ENCODE data around the gene AQP10. TPM values are rescaled to one million over a fixed set of nuclear protein-coding genes. Genes with fewer than 3 reads are reported as not detected.
A peak's percentile ranks its signal among the peaks of the same experiment; 100 is the strongest.

AQP10 gene
- total RNA-seq, 2 experiments from 2014 or later: not detected

GRCh38 chr1:154324669-154325582, 4.0 kb downstream of the AQP10 start, which contains the start of gene ATP8B2:
Gene ATP8B2, plus strand, starts transcription at chr1:154325525. Its CDS starts 2,617 bp downstream, at chr1:154328142.
- no peaks in the 10 kb centered on the region for H3K27me3 Mint-ChIP-seq
- H3K4me1 Mint-ChIP-seq (ENCODE audit: low read depth): peaks cover 36% of the 10 kb centered on the region
- ChIA-PET POLR2A (interaction anchor here (0.9 to 1.0 kb wide), 2 partner anchors 10 to 19 kb away, joined by 5 to 6 read pairs; no protein-coding TSS in a partner anchor), CTCF (interaction anchor here (0.6 to 9.6 kb wide), 21 partner anchors 10 to 235 kb away, joined by 3 to 173 read pairs (median 4); no protein-coding TSS in a partner anchor)
- peak within 1 kb of the TSS; percentile 94 for H3K27ac Mint-ChIP-seq
- H3K36me3 Mint-ChIP-seq: peaks cover under 1% of the 10 kb centered on the region
- H3K4me3 Mint-ChIP-seq: peak within 1 kb of the TSS; percentile 98
- H3K9me3 Mint-ChIP-seq: no peaks in the 10 kb centered on the region
- DNase-seq: peak; percentile 91
- intact Hi-C loops (cut with micrococcal nuclease): loop anchor here (1.0 to 5.0 kb wide), 4 partner anchors 10 to 152 kb away; no protein-coding TSS in a partner anchor

GRCh38 chr1:154325583-154326545, 5.0 kb downstream of the AQP10 start:
- Mint-ChIP-seq H3K9me3 (no peaks in the 10 kb centered on the region), H3K36me3 (peaks cover 6% of the 10 kb centered on the region), H3K27me3 (no peaks in the 10 kb centered on the region), H3K27ac (peak overlapping the region; percentile 94), H3K4me3 (peak overlapping the region; percentile 98), H3K4me1 (ENCODE audit: low read depth) (peaks cover 46% of the 10 kb centered on the region)
- DNase-seq: peak; percentile 75
- intact Hi-C loops (cut with micrococcal nuclease): loop anchor here (2.0 to 5.0 kb wide), 3 partner anchors 21 to 151 kb away; no protein-coding TSS in a partner anchor
- POLR2A ChIA-PET: interaction anchor here (0.7 to 1.1 kb wide), 9 partner anchors 9 to 680 kb away, joined by 3 to 12 read pairs (median 3); no protein-coding TSS in a partner anchor
- CTCF ChIA-PET: interaction anchor here (0.7 to 9.6 kb wide), 24 partner anchors 9 to 234 kb away, joined by 3 to 173 read pairs (median 4); partner anchors contain the start of genes HAX1 and IL6R

GRCh38 chr1:154326546-154327465, 5.9 kb downstream of the AQP10 start:
- Mint-ChIP-seq H3K27me3 (no peaks in the 10 kb centered on the region), H3K4me1 (ENCODE audit: low read depth) (peaks cover 51% of the 10 kb centered on the region), H3K9me3 (no peaks in the 10 kb centered on the region), H3K4me3 (peak overlapping the region; percentile 98), H3K36me3 (peaks cover 12% of the 10 kb centered on the region), H3K27ac (peak overlapping the region; percentile 94)
- DNase-seq: peak; percentile 40
- intact Hi-C loops (cut with micrococcal nuclease): loop anchor here (5.0 kb wide), 2 partner anchors 145 to 150 kb away; no protein-coding TSS in a partner anchor
- CTCF ChIA-PET: interaction anchor here (0.8 to 9.6 kb wide), 18 partner anchors 8 to 222 kb away, joined by 3 to 173 read pairs (median 4); partner anchors contain the start of genes HAX1 and IL6R
- POLR2A ChIA-PET: interaction anchor here (0.7 to 1.7 kb wide), 8 partner anchors 9 to 679 kb away, joined by 3 to 5 read pairs (median 3); no protein-coding TSS in a partner anchor

- POLR2A ChIA-PET: interaction anchor here (0.6 to 1.7 kb wide), 7 partner anchors 8 to 150 kb away, joined by 3 to 7 read pairs (median 4); partner anchors contain the start of gene UBAP2L
- peaks cover 54% of the 10 kb centered on the region for H3K4me1 Mint-ChIP-seq (ENCODE audit: low read depth)
These were observed 6.8 kb downstream of the AQP10 start for GRCh38 chr1:154327466-154328317.

GRCh38 chr1:154328318-154329151, 7.6 kb downstream of the AQP10 start:
- Mint-ChIP-seq H3K9me3 (no peaks in the 10 kb centered on the region), H3K27ac (peak overlapping the region; percentile 94), H3K36me3 (peaks cover 15% of the 10 kb centered on the region), H3K4me3 (peak overlapping the region; percentile 78), H3K4me1 (ENCODE audit: low read depth) (peaks cover 56% of the 10 kb centered on the region), H3K27me3 (no peaks in the 10 kb centered on the region)
- ChIA-PET CTCF (interaction anchor here (1.0 to 9.6 kb wide), 12 partner anchors 6 to 218 kb away, joined by 3 to 173 read pairs (median 5); no protein-coding TSS in a partner anchor), POLR2A (interaction anchor here (0.8 to 1.8 kb wide), 6 partner anchors 10 to 146 kb away, joined by 3 to 7 read pairs (median 4); partner anchors contain the start of gene UBAP2L)
- DNase-seq: peak; percentile 90
- intact Hi-C loops (cut with micrococcal nuclease): loop anchor here (1.0 to 5.0 kb wide), 3 partner anchors 15 to 149 kb away; no protein-coding TSS in a partner anchor

More at GRCh38 chr1:154327466-154328317, 6.8 kb downstream of the AQP10 start:
- peak overlapping the region; percentile 94 for H3K27ac Mint-ChIP-seq
- intact Hi-C loops (cut with micrococcal nuclease): loop anchor here (5.0 kb wide), 2 partner anchors 145 to 150 kb away; no protein-coding TSS in a partner anchor
- H3K27me3 Mint-ChIP-seq: no peaks in the 10 kb centered on the region
- H3K36me3 Mint-ChIP-seq: peaks cover 15% of the 10 kb centered on the region
- CTCF ChIA-PET: interaction anchor here (0.8 to 9.6 kb wide), 13 partner anchors 7 to 152 kb away, joined by 3 to 173 read pairs (median 5); partner anchors contain the start of gene IL6R
- peak; percentile 42 for DNase-seq
- no peaks in the 10 kb centered on the region for H3K9me3 Mint-ChIP-seq
- H3K4me3 Mint-ChIP-seq: peak overlapping the region; percentile 78

- Mint-ChIP-seq H3K36me3 (peaks cover 15% of the 10 kb centered on the region), H3K9me3 (no peaks in the 10 kb centered on the region), H3K4me1 (ENCODE audit: low read depth) (peaks cover 60% of the 10 kb centered on the region), H3K27me3 (no peaks in the 10 kb centered on the region), H3K4me3 (peak overlapping the region; percentile 71), H3K27ac (peak overlapping the region; percentile 74)
- ChIA-PET CTCF (interaction anchor here (1.0 to 9.6 kb wide), 9 partner anchors 9 to 217 kb away, joined by 3 to 120 read pairs (median 5); no protein-coding TSS in a partner anchor), POLR2A (interaction anchor here (1.1 to 1.8 kb wide), 3 partner anchors 13 to 56 kb away, joined by 4 to 5 read pairs (median 4); no protein-coding TSS in a partner anchor)
- no peak for DNase-seq
- intact Hi-C loops (cut with micrococcal nuclease): loop anchor here (1.0 to 5.0 kb wide), 3 partner anchors 14 to 148 kb away; no protein-coding TSS in a partner anchor
These were observed 8.2 kb downstream of the AQP10 start for GRCh38 chr1:154329152-154329521.

- ChIA-PET CTCF (interaction anchor here (1.0 to 9.6 kb wide), 10 partner anchors 8 to 217 kb away, joined by 3 to 120 read pairs (median 5); no protein-coding TSS in a partner anchor), POLR2A (interaction anchor here (1.1 to 1.8 kb wide), 3 partner anchors 12 to 57 kb away, joined by 4 to 5 read pairs (median 4); no protein-coding TSS in a partner anchor)
- peak; percentile 45 for DNase-seq
- Mint-ChIP-seq H3K27ac (peak overlapping the region; percentile 74), H3K36me3 (peaks cover 17% of the 10 kb centered on the region), H3K4me1 (ENCODE audit: low read depth) (peaks cover 61% of the 10 kb centered on the region), H3K4me3 (peak overlapping the region; percentile 71), H3K27me3 (no peaks in the 10 kb centered on the region), H3K9me3 (no peaks in the 10 kb centered on the region)
- intact Hi-C loops (cut with micrococcal nuclease): loop anchor here (1.0 to 10.0 kb wide), 4 partner anchors 14 to 675 kb away; partner anchors contain the start of gene ZBTB7B
These were observed 8.7 kb downstream of the AQP10 start for GRCh38 chr1:154329551-154330131.

GRCh38 chr1:154330669-154331068, 9.8 kb downstream of the AQP10 start:
- peak overlapping the region; percentile 74 for H3K27ac Mint-ChIP-seq
- H3K4me3 Mint-ChIP-seq: peak overlapping the region; percentile 14
- CTCF ChIA-PET: interaction anchor here (1.0 to 9.6 kb wide), 5 partner anchors 13 to 149 kb away, joined by 3 to 120 read pairs (median 6); no protein-coding TSS in a partner anchor
- POLR2A ChIA-PET: interaction anchor here (1.3 kb wide), 1 partner anchor 11 kb away, joined by 5 read pairs; no protein-coding TSS in a partner anchor
- intact Hi-C loops (cut with micrococcal nuclease): loop anchor here (10.0 kb wide), 1 partner anchor 674 kb away; the partner anchor contains the start of gene ZBTB7B
- no peaks in the 10 kb centered on the region for H3K27me3 Mint-ChIP-seq
- H3K36me3 Mint-ChIP-seq: peaks cover 22% of the 10 kb centered on the region
- DNase-seq: no peak
- no peaks in the 10 kb centered on the region for H3K9me3 Mint-ChIP-seq
- H3K4me1 Mint-ChIP-seq (ENCODE audit: low read depth): peaks cover 67% of the 10 kb centered on the region
